ENCODE results near the gene TSGA10IP. TPM values are rescaled to one million over a fixed set of nuclear protein-coding genes. Genes with fewer than 3 reads are reported as not detected.
A peak's percentile ranks its signal among the peaks of the same experiment; 100 is the strongest.

The TSGA10IP gene
- total RNA-seq, 1 experiment from 2014 or later = 3.4 TPM

DNA sequence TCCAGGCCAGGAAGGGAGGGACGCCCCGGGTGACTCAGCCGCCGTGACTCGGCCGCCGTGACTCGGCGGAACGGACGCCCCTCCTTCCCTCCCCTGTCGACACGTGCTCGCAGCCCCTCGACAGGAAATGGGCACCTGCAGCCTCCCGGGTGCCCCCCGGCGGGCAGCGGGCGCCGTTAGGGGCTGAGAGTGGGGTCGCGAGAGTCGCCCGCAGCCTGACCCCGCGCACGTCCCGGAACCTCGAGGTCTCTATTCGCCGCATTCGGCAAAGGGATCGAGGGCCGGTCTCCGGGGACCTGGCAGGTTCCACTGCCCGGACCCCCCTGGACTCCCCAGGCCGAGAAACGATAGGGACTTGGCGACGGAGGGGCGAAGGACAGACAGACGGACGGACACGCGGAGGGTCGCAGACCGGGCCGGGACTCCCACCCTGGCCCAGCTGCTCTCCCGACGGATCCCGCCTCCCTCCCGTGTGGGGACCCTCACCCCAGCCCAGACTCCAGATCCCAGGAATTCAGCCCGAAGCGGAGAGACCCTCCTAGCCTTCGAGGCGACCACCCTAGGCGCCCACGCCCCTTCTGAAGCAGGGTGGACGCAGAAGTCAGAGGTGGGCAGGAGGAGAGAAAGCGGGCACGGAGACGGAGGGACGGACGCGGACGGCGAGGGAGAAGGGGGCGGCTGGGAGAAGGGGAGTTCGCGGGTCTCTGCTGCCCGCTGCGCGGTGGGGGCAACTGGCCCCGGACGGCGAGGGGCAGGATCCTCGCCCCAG is 45.7 kb upstream of the TSGA10IP start:
- H3K4me1 Mint-ChIP-seq = 0 out of 2 replicates have a peak, but pooled peaks cover 4% of the 10 kb centered on the region
- DNase-seq (ENCODE audit: low spot score) = peak; percentile 49
- no peaks in the 10 kb centered on the region for H3K9me3 Mint-ChIP-seq
- POLR2A ChIA-PET = interaction anchor here (0.7 to 1.7 kb wide), 5 partner anchors 9 to 48 kb away, joined by 3 to 7 read pairs (median 6); partner anchors contain the start of genes CCDC85B and FIBP
- ATAC-seq = peak; percentile 4
- CTCF ChIA-PET = interaction anchor here (0.7 to 2.8 kb wide), 9 partner anchors 10 to 188 kb away, joined by 3 to 47 read pairs (median 4); partner anchors contain the start of genes CCDC85B, FIBP and MUS81
- peak overlapping the region; percentile 72 for H3K4me3 Mint-ChIP-seq
- no peaks in the 10 kb centered on the region; the same call in 1 of the 2 replicates for H3K36me3 Mint-ChIP-seq
- H3K27ac Mint-ChIP-seq = no peak overlapping the region
- peaks cover 72% of the 10 kb centered on the region for H3K27me3 Mint-ChIP-seq (ENCODE audit: low read depth)
- TF ChIP-seq, protein P1, sequence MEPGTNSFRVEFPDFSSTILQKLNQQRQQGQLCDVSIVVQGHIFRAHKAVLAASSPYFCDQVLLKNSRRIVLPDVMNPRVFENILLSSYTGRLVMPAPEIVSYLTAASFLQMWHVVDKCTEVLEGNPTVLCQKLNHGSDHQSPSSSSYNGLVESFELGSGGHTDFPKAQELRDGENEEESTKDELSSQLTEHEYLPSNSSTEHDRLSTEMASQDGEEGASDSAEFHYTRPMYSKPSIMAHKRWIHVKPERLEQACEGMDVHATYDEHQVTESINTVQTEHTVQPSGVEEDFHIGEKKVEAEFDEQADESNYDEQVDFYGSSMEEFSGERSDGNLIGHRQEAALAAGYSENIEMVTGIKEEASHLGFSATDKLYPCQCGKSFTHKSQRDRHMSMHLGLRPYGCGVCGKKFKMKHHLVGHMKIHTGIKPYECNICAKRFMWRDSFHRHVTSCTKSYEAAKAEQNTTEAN (CRISPR knock-in tag; IDR thresholded peaks at IDR 0.05) = peak; percentile 75; the same call in 1 of the 2 replicates
- TF ChIP-seq, protein P2, sequence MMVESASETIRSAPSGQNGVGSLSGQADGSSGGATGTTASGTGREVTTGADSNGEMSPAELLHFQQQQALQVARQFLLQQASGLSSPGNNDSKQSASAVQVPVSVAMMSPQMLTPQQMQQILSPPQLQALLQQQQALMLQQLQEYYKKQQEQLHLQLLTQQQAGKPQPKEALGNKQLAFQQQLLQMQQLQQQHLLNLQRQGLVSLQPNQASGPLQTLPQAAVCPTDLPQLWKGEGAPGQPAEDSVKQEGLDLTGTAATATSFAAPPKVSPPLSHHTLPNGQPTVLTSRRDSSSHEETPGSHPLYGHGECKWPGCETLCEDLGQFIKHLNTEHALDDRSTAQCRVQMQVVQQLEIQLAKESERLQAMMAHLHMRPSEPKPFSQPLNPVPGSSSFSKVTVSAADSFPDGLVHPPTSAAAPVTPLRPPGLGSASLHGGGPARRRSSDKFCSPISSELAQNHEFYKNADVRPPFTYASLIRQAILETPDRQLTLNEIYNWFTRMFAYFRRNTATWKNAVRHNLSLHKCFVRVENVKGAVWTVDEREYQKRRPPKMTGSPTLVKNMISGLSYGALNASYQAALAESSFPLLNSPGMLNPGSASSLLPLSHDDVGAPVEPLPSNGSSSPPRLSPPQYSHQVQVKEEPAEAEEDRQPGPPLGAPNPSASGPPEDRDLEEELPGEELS (CRISPR knock-in tag; IDR thresholded peaks at IDR 0.05) = peak; percentile 88
- TF ChIP-seq, protein P3, sequence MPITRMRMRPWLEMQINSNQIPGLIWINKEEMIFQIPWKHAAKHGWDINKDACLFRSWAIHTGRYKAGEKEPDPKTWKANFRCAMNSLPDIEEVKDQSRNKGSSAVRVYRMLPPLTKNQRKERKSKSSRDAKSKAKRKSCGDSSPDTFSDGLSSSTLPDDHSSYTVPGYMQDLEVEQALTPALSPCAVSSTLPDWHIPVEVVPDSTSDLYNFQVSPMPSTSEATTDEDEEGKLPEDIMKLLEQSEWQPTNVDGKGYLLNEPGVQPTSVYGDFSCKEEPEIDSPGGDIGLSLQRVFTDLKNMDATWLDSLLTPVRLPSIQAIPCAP (CRISPR knock-in tag; IDR thresholded peaks at IDR 0.05) = peak; percentile 30; the same call in 1 of the 2 replicates
- TF ChIP-seq FOXK1 (CRISPR knock-in tag; IDR thresholded peaks at IDR 0.05) (peak; percentile 55; the same call in 1 of the 2 replicates), TCF7 (CRISPR knock-in tag; IDR thresholded peaks at IDR 0.05; ENCODE audit: low read depth) (no peak), ZNF396 (CRISPR knock-in tag; IDR thresholded peaks at IDR 0.05; ENCODE audit: borderline replicate concordance) (no peak), SP1 (CRISPR knock-in tag; conservative IDR thresholded peaks at IDR 0.05) (peak; percentile 61; the same call in 1 of the 2 replicates)
- TF ChIP-seq, protein P4, sequence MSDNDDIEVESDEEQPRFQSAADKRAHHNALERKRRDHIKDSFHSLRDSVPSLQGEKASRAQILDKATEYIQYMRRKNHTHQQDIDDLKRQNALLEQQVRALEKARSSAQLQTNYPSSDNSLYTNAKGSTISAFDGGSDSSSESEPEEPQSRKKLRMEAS (CRISPR knock-in tag; IDR thresholded peaks at IDR 0.05) = peak; percentile 95
- TF ChIP-seq, protein P5, sequence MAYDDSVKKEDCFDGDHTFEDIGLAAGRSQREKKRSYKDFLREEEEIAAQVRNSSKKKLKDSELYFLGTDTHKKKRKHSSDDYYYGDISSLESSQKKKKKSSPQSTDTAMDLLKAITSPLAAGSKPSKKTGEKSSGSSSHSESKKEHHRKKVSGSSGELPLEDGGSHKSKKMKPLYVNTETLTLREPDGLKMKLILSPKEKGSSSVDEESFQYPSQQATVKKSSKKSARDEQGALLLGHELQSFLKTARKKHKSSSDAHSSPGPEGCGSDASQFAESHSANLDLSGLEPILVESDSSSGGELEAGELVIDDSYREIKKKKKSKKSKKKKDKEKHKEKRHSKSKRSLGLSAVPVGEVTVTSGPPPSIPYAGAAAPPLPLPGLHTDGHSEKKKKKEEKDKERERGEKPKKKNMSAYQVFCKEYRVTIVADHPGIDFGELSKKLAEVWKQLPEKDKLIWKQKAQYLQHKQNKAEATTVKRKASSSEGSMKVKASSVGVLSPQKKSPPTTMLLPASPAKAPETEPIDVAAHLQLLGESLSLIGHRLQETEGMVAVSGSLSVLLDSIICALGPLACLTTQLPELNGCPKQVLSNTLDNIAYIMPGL (CRISPR knock-in tag; IDR thresholded peaks at IDR 0.05) = peak; percentile 82
- TF ChIP-seq, protein P6, sequence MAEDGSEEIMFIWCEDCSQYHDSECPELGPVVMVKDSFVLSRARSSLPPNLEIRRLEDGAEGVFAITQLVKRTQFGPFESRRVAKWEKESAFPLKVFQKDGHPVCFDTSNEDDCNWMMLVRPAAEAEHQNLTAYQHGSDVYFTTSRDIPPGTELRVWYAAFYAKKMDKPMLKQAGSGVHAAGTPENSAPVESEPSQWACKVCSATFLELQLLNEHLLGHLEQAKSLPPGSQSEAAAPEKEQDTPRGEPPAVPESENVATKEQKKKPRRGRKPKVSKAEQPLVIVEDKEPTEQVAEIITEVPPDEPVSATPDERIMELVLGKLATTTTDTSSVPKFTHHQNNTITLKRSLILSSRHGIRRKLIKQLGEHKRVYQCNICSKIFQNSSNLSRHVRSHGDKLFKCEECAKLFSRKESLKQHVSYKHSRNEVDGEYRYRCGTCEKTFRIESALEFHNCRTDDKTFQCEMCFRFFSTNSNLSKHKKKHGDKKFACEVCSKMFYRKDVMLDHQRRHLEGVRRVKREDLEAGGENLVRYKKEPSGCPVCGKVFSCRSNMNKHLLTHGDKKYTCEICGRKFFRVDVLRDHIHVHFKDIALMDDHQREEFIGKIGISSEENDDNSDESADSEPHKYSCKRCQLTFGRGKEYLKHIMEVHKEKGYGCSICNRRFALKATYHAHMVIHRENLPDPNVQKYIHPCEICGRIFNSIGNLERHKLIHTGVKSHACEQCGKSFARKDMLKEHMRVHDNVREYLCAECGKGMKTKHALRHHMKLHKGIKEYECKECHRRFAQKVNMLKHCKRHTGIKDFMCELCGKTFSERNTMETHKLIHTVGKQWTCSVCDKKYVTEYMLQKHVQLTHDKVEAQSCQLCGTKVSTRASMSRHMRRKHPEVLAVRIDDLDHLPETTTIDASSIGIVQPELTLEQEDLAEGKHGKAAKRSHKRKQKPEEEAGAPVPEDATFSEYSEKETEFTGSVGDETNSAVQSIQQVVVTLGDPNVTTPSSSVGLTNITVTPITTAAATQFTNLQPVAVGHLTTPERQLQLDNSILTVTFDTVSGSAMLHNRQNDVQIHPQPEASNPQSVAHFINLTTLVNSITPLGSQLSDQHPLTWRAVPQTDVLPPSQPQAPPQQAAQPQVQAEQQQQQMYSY (CRISPR knock-in tag; IDR thresholded peaks at IDR 0.05) = peak; percentile 48
- TF ChIP-seq, protein P7, sequence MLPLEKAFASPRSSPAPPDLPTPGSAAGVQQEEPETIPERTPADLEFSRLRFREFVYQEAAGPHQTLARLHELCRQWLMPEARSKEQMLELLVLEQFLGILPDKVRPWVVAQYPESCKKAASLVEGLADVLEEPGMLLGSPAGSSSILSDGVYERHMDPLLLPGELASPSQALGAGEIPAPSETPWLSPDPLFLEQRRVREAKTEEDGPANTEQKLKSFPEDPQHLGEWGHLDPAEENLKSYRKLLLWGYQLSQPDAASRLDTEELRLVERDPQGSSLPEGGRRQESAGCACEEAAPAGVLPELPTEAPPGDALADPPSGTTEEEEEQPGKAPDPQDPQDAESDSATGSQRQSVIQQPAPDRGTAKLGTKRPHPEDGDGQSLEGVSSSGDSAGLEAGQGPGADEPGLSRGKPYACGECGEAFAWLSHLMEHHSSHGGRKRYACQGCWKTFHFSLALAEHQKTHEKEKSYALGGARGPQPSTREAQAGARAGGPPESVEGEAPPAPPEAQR (CRISPR knock-in tag; IDR thresholded peaks at IDR 0.05) = no peak
- TF ChIP-seq, protein P8, sequence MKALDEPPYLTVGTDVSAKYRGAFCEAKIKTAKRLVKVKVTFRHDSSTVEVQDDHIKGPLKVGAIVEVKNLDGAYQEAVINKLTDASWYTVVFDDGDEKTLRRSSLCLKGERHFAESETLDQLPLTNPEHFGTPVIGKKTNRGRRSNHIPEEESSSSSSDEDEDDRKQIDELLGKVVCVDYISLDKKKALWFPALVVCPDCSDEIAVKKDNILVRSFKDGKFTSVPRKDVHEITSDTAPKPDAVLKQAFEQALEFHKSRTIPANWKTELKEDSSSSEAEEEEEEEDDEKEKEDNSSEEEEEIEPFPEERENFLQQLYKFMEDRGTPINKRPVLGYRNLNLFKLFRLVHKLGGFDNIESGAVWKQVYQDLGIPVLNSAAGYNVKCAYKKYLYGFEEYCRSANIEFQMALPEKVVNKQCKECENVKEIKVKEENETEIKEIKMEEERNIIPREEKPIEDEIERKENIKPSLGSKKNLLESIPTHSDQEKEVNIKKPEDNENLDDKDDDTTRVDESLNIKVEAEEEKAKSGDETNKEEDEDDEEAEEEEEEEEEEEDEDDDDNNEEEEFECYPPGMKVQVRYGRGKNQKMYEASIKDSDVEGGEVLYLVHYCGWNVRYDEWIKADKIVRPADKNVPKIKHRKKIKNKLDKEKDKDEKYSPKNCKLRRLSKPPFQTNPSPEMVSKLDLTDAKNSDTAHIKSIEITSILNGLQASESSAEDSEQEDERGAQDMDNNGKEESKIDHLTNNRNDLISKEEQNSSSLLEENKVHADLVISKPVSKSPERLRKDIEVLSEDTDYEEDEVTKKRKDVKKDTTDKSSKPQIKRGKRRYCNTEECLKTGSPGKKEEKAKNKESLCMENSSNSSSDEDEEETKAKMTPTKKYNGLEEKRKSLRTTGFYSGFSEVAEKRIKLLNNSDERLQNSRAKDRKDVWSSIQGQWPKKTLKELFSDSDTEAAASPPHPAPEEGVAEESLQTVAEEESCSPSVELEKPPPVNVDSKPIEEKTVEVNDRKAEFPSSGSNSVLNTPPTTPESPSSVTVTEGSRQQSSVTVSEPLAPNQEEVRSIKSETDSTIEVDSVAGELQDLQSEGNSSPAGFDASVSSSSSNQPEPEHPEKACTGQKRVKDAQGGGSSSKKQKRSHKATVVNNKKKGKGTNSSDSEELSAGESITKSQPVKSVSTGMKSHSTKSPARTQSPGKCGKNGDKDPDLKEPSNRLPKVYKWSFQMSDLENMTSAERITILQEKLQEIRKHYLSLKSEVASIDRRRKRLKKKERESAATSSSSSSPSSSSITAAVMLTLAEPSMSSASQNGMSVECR (CRISPR knock-in tag; IDR thresholded peaks at IDR 0.05; ENCODE audit: borderline replicate concordance) = peak; percentile 45; the same call in 1 of the 2 replicates
- TF ChIP-seq, protein P9, sequence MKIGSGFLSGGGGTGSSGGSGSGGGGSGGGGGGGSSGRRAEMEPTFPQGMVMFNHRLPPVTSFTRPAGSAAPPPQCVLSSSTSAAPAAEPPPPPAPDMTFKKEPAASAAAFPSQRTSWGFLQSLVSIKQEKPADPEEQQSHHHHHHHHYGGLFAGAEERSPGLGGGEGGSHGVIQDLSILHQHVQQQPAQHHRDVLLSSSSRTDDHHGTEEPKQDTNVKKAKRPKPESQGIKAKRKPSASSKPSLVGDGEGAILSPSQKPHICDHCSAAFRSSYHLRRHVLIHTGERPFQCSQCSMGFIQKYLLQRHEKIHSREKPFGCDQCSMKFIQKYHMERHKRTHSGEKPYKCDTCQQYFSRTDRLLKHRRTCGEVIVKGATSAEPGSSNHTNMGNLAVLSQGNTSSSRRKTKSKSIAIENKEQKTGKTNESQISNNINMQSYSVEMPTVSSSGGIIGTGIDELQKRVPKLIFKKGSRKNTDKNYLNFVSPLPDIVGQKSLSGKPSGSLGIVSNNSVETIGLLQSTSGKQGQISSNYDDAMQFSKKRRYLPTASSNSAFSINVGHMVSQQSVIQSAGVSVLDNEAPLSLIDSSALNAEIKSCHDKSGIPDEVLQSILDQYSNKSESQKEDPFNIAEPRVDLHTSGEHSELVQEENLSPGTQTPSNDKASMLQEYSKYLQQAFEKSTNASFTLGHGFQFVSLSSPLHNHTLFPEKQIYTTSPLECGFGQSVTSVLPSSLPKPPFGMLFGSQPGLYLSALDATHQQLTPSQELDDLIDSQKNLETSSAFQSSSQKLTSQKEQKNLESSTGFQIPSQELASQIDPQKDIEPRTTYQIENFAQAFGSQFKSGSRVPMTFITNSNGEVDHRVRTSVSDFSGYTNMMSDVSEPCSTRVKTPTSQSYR (CRISPR knock-in tag; IDR thresholded peaks at IDR 0.05) = no peak
- TF ChIP-seq, protein P10, sequence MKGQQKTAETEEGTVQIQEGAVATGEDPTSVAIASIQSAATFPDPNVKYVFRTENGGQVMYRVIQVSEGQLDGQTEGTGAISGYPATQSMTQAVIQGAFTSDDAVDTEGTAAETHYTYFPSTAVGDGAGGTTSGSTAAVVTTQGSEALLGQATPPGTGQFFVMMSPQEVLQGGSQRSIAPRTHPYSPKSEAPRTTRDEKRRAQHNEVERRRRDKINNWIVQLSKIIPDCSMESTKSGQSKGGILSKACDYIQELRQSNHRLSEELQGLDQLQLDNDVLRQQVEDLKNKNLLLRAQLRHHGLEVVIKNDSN (CRISPR knock-in tag; IDR thresholded peaks at IDR 0.05) = peak; percentile 46; the same call in 1 of the 2 replicates
